IPS-20b (cell line): ENCODE measurements around the gene LILRA6.
"Not testable (repeated sequence)": the region's sequence is repeated elsewhere in the genome, so short reads cannot be mapped to it uniquely, and the experiment has no call there.

Experiments used
- H3K27ac ChIP-seq: one replicate; pipeline ENCODE4 v1.5.1; 2013; ENCODE audit warnings: low read length
- H3K27me3 ChIP-seq: 2 replicates; pipeline ENCODE4 v1.6.1; 2013; ENCODE audit warnings: mild to moderate bottlenecking, low read length, inconsistent platforms; ENCODE audit not compliant: insufficient read depth
- H3K36me3 ChIP-seq: 2 replicates; pipeline ENCODE4 v1.6.1; 2013; ENCODE audit warnings: low read depth, mild to moderate bottlenecking, inconsistent platforms, low read length, moderate library complexity; ENCODE audit not compliant: insufficient read depth
- H3K4me1 ChIP-seq: 2 replicates; pipeline ENCODE4 v1.6.1; 2013; ENCODE audit warnings: mild to moderate bottlenecking, control low read depth, inconsistent platforms, low read length, moderate library complexity; ENCODE audit not compliant: insufficient read depth
- H3K4me3 ChIP-seq: 2 replicates; pipeline ENCODE4 v1.5.1; 2013; ENCODE audit warnings: mild to moderate bottlenecking, low read length, inconsistent platforms
- H3K9ac ChIP-seq: 2 replicates; pipeline ENCODE4 v1.6.1; 2013; ENCODE audit warnings: low read depth, mild to moderate bottlenecking, inconsistent platforms, low read length, moderate library complexity
- H3K9me3 ChIP-seq: 2 replicates; pipeline ENCODE4 v1.6.1; 2013; ENCODE audit warnings: mild to moderate bottlenecking, low read depth, low read length, inconsistent platforms; ENCODE audit not compliant: insufficient read depth

The LILRA6 gene

DNA sequence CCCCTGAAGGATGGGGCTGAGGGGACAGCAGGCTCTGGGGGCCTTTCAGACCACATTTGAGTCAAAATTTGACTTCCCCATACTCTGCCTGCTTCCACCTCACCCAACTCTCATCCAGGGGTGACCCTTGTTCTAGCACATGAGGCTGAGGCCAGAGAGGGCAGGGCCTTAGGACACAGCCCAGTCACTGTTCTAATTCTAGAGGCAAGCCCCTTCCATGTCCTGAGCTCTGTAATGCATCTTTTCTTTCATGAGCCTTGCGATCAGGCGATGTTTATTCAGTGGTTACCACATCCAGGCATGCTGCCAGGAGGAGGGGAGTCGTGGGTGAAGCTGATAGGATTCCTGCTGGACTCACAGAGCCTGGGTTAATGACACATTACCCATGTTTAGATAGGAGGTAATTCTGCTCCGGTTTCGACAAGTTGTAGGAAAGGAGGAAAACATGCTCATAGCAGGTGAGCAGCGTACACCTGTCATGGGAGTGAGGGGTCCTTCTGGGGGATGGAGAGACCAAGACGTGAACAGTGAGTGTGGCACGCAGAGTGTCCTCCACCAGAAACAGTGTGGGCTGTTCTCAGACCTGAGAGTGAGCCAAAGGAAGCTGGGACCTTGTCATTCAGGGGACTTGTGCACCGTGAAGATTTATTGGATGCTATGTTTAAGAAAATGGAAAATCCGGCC lies 32.6 kb downstream of the LILRA6 start:
- Histone ChIP-seq H3K4me1 (peaks cover 6% of the 10 kb centered on the region; the same call in 1 of the 2 replicates), H3K27ac (no peak overlapping the region), H3K27me3 (no peaks in the 10 kb centered on the region), H3K9ac (no peak overlapping the region), H3K9me3 (no peaks in the 10 kb centered on the region), H3K36me3 (peaks cover 41% of the 10 kb centered on the region), H3K4me3 (no peak overlapping the region)

DNA sequence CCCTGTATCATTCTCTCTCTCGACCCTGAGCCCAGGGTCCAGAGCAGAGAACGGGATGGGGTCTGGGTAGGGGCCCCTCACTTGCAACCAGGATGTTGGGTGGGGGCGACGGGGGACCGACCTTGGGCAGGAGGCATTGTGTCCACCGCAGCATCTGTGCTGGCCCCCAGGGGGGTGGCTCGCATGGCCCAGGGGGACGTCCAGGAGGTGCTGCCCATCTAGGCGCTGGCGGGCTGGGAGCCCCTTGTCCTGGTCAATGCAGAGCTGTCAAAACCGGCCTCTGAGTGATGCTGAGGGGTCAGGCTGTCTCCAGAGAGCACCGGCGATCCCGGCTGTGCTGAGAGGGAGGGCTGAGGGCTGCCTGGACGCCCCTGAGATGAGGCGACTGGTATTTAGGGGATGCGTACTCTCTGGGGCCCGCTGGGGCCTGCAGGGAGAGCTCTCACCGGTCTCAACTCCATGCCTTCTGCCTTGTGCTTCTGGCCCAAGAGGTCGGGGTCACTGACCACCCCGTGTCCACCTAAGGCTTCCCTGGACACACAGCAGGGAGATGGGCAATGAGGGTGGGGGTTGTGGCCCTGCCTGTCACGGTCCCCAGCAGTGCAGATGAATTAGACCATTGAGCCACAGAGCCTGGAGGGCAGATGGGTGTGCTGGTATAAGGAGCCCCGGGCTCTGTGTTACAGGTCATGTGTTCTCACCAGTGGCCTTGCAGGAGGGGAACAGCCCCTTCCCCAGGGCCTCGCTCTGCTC lies 33.4 kb downstream of the LILRA6 start:
- Histone ChIP-seq H3K27ac (no peak overlapping the region), H3K4me1 (peaks cover 9% of the 10 kb centered on the region; the same call in 1 of the 2 replicates), H3K9ac (no peak overlapping the region; the same call in 1 of the 2 replicates)

GRCh38 chr19:54208784-54209057 lies 33.9 kb downstream of the LILRA6 start:
- peaks cover 53% of the 10 kb centered on the region for H3K36me3 ChIP-seq
- no peaks in the 10 kb centered on the region for H3K9me3 ChIP-seq
- H3K4me1 ChIP-seq = peaks cover 9% of the 10 kb centered on the region; the same call in 1 of the 2 replicates
- no peak overlapping the region for H3K27ac ChIP-seq
- no peaks in the 10 kb centered on the region for H3K27me3 ChIP-seq
- no peak overlapping the region for H3K9ac ChIP-seq
- H3K4me3 ChIP-seq = no peak overlapping the region

More for the DNA sequence above, 33.4 kb downstream of the LILRA6 start:
- no peaks in the 10 kb centered on the region for H3K27me3 ChIP-seq
- H3K4me3 ChIP-seq = no peak overlapping the region
- H3K36me3 ChIP-seq = peaks cover 48% of the 10 kb centered on the region
- H3K9me3 ChIP-seq = no peaks in the 10 kb centered on the region

DNA sequence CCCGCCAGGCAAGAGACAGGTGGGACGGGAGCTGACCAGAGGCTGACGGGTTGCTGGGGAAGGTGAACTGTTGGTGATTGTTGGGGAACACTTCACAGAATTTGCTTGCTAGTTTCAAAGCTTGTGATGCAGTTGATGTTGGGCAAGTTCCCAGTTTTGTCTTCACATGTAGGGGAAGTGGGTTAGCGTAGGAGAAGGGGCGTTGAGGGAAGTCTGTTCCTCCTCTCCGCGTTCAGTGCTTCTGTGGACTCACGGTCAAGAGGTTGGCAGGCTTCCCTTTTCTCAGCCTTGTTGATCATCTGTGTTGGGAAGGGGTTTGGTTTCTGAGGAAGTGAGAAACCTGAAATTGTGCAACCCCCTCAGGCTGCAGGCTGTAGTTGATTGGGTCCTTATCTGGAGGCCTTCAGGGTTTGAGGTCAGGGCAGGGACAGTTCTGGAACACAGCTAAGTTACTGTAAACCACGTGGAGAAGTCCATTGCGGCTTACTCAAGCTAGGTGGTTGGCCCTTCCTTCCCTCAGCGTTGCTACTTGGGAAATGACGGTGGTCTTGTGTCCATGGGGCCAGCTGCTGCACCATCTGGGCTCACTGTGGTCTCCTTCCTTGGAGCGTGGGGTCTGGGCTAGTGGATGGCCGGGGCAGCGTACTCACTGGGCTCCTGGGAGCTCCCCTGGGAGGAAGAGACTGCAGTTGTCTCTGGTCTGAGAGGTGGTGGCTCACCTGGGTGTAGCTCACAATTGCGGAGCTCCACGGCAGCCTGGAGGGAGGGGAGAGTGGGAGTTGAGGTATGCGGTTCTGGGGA lies 34.4 kb downstream of the LILRA6 start:
- Histone ChIP-seq H3K9ac (0 out of 2 replicates have a peak overlapping the region, but pooled peaks have one; percentile 19), H3K9me3 (no peaks in the 10 kb centered on the region), H3K36me3 (peaks cover 59% of the 10 kb centered on the region), H3K4me1 (peaks cover 10% of the 10 kb centered on the region), H3K27me3 (no peaks in the 10 kb centered on the region), H3K27ac (no peak overlapping the region), H3K4me3 (no peak overlapping the region)

DNA sequence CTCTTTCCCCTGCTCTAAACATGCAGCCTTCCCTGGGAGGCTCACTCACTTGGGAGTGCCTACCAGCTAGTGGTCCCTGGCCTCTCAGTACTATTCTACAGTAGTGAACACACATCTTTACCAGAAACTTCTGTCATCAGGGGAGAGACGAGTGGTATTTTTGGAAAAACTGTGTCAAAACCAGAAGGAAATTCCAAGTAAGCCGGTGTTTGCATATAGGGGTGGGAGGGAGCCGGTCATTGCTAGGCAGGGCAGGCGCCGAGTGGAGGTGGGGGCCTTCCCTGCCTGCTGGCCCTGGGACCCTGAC lies 35.0 kb downstream of the LILRA6 start:
- no peak overlapping the region for H3K27ac ChIP-seq
- H3K27me3 ChIP-seq = no peaks in the 10 kb centered on the region
- 0 out of 2 replicates have a peak overlapping the region, but pooled peaks have one; percentile 19 for H3K9ac ChIP-seq
- H3K36me3 ChIP-seq = peaks cover 64% of the 10 kb centered on the region
- no peaks in the 10 kb centered on the region for H3K9me3 ChIP-seq
- no peak overlapping the region for H3K4me3 ChIP-seq
- peaks cover 15% of the 10 kb centered on the region for H3K4me1 ChIP-seq

GRCh38 chr19:54207193-54207592 lies 35.4 kb downstream of the LILRA6 start:
- Histone ChIP-seq H3K36me3 (peaks cover 68% of the 10 kb centered on the region), H3K4me1 (peaks cover 20% of the 10 kb centered on the region)
- H3K9ac ChIP-seq, H3K27ac ChIP-seq, H3K27me3 ChIP-seq, H3K4me3 ChIP-seq, H3K9me3 ChIP-seq: not testable (repeated sequence)

- H3K9ac ChIP-seq = 0 out of 2 replicates have a peak overlapping the region, but pooled peaks have one; percentile 5
- H3K27ac ChIP-seq = no peak overlapping the region
- H3K4me3 ChIP-seq = no peak overlapping the region
- peaks cover 72% of the 10 kb centered on the region for H3K36me3 ChIP-seq
- H3K4me1 ChIP-seq = peaks cover 22% of the 10 kb centered on the region
- H3K27me3 ChIP-seq = no peaks in the 10 kb centered on the region
- no peaks in the 10 kb centered on the region for H3K9me3 ChIP-seq
Measured at GRCh38 chr19:54206831-54207177, 35.8 kb downstream of the LILRA6 start.

GRCh38 chr19:54206030-54206830 lies 36.4 kb downstream of the LILRA6 start:
- H3K4me1 ChIP-seq = peaks cover 22% of the 10 kb centered on the region
- H3K9me3 ChIP-seq = no peaks in the 10 kb centered on the region
- H3K27ac ChIP-seq = no peak overlapping the region
- peaks cover 78% of the 10 kb centered on the region for H3K36me3 ChIP-seq
- no peak overlapping the region; the same call in 1 of the 2 replicates for H3K4me3 ChIP-seq
- 0 out of 2 replicates have a peak overlapping the region, but pooled peaks have one; percentile 5 for H3K9ac ChIP-seq
- H3K27me3 ChIP-seq = no peaks in the 10 kb centered on the region

DNA sequence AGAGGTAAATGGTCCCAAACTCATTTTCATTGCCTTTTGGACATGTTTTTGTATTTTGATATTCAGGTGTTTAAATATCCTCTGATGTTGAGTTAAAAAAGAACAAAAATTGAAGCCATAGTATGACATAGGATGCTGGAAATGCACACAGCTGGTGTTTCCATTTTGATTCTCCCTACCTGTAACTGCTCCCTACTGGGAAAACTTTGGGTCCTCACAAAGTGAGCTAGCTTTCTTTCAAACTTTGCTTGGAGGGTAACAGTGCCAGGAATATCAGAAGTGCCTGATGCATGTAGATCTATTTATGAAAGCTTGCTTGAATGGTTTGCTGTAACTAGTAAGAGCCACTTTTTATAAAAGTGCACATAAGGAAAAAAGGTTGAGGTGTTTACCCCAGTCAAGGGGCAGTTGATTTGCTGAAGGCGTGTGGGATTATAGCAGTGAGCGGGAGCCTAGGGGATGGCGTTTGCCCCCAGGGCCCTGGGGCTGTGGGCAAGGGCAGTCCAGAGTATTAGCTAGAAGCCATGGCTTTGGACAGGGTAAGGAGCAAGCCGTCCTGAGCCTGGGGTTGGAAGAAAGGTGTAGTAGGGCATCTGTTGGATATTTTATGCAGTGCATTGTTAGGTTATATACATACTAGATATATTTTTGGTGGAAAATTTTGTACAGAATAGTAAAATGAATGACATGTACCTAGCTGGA lies 37.7 kb downstream of the LILRA6 start:
- Histone ChIP-seq H3K4me1 (peaks cover 22% of the 10 kb centered on the region), H3K36me3 (peaks cover 81% of the 10 kb centered on the region), H3K9ac (peak overlapping the region; percentile 64), H3K27ac (no peak overlapping the region), H3K4me3 (peak overlapping the region; percentile 84), H3K27me3 (no peaks in the 10 kb centered on the region), H3K9me3 (no peaks in the 10 kb centered on the region)

GRCh38 chr19:54203151-54203611 lies 39.4 kb downstream of the LILRA6 start:
- Histone ChIP-seq H3K9me3 (no peaks in the 10 kb centered on the region), H3K4me3 (peak overlapping the region; percentile 84), H3K27ac (no peak overlapping the region), H3K36me3 (peaks cover 72% of the 10 kb centered on the region), H3K27me3 (no peaks in the 10 kb centered on the region), H3K4me1 (peaks cover 22% of the 10 kb centered on the region), H3K9ac (peak overlapping the region; percentile 95)

- peak overlapping the region; percentile 84 for H3K4me3 ChIP-seq
- no peaks in the 10 kb centered on the region for H3K9me3 ChIP-seq
- peak overlapping the region; percentile 95 for H3K9ac ChIP-seq
- peaks cover 22% of the 10 kb centered on the region for H3K4me1 ChIP-seq
- H3K27me3 ChIP-seq = no peaks in the 10 kb centered on the region
- H3K36me3 ChIP-seq = peaks cover 60% of the 10 kb centered on the region
- H3K27ac ChIP-seq = no peak overlapping the region
Measured at GRCh38 chr19:54201980-54202379, 40.6 kb downstream of the LILRA6 start.
